Stimulated activated CD8-positive, alpha-beta memory T cell treated with anti-CD3 and anti-CD28 coated beads, Interleukin-12 subunit alpha, Interleukin-12 subunit beta, amount 100 ng/mL, for 1 hour (primary cell): Measurements from ENCODE around the gene SSBP4.

Source experiments
- DNase-seq: peaks from one replicate; pipeline ENCODE4 v3.0.0-alpha.2; 2020; ENCODE audit warnings: low read depth

SSBP4 gene

GRCh38 chr19:18421371-18421959, 2.3 kb downstream of the SSBP4 start:
- no peak for DNase-seq

DNA sequence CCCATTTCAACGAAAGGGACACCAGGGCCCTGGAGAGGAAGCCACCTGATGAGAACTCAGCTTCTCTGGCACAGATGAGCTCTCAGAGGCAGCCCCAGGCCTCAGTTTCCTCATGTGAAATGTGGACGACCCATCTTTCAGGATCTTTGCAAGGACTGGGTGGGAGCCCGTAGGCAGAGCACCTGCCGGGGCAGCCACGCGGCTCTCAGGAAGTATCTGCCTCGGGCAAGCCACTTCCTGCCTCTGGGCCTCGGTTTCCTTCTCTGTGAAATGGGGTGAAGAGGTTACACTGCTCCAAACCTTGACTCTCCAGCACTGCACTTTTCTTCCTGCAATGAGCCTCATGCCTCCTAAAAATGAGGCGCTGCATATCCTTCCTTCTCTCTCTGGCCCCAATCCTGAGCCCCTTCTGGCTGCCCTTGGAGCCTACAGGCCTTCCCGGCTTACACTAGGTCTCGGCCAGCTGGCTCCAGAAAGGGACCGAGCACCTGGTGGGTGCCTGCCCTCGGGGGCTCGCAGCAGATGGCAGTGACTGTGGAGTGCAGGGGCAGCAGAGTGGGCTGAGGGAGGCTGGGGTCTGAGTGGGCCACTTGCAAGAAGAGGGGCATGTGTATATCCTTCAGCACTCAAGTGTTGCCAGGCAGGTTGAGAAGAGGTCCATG, 3.5 kb downstream of the SSBP4 start:
- no peak for DNase-seq

- DNase-seq = no peak
Measured at GRCh38 chr19:18423258-18424020, 4.2 kb downstream of the SSBP4 start.

- DNase-seq = no peak
Measured at GRCh38 chr19:18424122-18424889, 5.1 kb downstream of the SSBP4 start.

- DNase-seq = no peak
Measured at GRCh38 chr19:18424890-18425514, 5.8 kb downstream of the SSBP4 start.

DNA sequence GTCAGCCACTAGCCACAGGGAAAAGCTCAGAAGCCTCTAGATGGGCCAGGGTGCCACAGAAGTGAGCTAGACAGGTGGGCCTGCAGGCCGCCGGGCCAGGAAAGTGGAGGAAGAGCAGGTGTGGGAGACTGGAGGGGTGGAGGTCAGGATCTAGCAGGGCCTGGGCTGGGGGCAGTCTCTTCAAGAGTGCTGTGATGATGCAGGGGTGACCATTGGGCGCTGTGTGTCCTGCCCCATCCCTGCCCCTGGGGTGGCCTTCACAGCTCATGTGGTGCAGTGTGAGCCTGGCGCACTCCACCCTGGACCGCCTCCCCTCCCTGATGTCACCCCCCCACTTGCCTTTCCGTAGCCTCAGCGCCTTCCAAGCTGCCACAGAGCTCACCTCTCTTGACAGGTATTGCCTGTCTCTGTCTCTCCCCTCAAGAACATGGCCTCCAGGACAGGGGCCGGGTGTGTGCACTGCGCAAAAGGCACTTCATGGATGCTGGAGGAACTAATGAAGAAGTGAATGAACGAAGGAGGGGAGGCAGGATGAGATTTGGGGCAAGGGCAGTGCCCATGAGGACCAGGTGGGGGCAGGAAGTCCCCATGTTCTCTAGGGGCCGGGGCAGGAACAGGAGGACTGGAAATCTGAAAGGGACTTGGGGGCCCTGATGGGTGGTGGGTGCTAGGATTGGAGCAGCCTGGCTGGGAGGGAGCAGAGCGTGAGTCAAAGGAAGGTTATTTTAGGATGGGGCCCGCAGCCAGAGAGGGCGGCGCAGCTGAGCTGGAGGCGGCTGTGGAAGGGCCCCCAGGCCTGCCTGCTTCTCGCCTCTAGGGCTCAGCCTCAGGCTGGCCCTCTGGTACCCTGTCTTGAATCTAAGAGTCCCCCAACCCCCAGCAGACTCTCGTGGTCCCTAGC, 6.6 kb downstream of the SSBP4 start:
- DNase-seq = no peak

DNA sequence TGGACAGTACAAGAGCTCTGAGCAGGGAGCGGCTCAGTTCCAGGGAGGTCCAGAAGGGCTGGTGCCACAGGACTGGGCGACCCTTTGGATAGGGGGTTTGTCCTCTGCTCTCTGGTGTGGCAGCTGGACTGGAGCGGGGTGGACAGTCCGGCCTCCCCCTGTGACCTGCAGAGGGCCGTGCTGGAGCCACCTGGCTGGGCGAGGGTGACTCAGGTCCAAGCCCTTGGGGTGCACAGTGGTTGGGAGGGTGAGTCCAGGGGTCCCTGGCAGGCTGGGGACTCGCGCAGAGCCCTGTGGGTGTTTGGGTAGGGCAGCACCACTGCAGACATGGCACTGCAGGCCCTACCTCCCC, 7.2 kb downstream of the SSBP4 start:
- DNase-seq = no peak

- DNase-seq = no peak
Measured at GRCh38 chr19:18427080-18427742, 8.0 kb downstream of the SSBP4 start.

- DNase-seq = no peak
Measured at GRCh38 chr19:18427743-18428113, 8.5 kb downstream of the SSBP4 start.

- no peak for DNase-seq
Measured at GRCh38 chr19:18428173-18428786, 9.1 kb downstream of the SSBP4 start.

DNA sequence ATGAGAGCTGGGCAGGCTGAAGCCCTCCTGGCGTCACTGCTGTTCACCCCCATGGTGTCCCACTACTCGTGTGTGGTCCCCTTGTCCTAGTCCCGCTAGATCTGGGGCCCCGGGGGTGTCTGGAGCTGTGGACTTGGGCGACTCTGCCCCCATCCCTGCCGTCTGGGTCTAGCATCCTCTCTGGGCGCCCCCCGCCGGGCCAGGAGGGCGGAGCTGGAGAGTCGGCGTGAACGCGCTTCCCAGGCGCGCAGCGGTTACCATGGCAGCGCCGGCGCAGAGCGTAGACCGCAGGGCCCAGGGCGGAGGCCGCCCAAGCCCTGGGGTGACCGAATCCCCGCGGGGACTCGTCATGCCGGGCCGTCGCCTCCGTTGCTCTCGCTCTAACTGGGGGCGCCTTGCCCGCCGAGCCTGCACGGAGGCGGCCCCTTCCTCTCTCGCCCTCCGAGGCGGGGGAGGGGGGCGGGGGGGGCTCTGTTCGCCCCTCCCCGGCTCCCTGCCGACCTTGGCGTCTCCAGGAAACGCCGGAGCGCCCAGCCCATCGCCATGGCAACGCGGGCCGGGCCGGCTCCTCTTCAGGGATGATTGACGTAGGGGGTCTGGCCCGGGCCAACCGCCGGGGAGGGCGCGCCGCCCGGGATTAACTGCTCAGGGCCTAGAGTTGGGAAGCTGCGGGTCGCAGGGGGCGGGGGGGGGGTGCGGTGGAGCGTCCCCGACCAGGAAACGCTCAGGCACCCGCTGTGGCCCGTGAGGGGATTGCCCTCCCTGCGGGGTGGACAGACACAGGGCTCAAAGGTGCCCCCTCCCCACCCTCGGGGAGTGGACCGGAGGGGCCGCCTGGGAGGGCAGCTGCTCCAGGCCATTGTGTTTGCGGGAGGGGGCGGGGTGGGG, 9.8 kb downstream of the SSBP4 start:
- DNase-seq = peak; percentile 77

DNA sequence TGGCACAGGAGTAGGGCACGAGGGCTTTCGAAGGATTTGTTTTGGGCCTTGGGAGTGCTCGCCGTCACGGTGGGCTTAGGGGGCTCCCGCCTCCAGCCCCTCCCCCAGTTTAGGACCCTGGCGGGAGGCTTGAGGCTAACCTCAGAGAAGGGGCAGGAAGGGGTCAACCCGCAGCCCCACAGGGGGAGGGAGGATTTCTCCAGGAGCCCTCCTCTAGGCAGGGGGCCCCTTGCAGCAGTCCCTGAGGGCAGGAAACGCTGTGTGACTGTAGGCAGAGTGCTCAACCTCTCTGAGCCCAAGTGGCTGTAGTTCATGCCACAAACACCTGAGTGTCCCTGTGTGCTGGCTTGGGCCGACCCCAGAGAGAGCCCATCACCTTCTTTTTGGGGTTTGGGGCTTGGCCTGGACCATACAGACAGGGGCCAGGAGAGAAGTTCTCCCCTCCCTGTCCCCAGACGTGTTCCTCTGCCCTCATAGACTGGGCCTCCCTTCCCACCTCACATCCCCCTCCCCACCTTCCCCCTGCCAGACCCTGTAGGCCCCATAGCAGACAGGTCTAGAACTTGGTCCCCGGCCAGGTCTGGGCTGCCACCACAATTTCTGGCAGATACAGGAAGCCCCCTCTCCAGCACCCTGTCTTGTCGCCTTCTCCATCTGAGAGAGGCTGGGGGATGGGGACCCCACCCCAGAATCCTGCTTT, 10.7 kb downstream of the SSBP4 start:
- DNase-seq = no peak

DNA sequence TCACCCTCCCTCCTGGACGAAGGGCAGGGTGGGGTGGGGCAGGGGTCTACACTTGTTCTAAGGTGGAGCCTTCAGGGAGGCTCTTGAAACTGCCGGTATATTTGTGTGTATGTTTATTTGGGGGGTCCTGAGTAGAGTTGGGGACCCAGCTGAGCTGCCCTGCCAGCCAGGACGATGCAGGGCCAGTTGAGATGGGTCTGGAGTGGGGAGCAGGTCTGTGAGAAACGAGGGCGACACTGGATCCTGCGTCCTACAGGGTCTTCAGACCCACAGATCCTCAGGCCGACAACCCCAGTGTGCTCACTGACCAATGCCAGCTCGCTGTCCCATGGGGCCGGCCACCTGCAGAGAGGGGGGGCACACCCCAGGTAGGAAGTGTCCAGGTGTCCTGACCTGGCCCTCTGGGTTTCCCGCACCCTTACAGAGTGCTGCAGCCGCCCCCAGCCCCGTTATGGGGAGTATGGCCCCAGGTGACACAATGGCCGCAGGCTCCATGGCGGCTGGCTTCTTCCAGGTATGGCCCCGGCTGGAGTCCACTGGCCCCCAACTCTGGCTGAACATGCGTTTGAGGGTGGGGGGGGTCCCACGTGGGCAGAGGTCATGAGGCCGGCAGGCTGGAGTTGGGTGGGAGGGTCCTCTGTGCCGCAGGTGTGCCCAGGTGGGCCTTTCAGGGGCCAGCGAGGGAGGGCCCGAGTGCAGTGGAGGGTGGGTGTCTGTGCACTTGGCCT, 11.4 kb downstream of the SSBP4 start:
- no peak for DNase-seq

DNA sequence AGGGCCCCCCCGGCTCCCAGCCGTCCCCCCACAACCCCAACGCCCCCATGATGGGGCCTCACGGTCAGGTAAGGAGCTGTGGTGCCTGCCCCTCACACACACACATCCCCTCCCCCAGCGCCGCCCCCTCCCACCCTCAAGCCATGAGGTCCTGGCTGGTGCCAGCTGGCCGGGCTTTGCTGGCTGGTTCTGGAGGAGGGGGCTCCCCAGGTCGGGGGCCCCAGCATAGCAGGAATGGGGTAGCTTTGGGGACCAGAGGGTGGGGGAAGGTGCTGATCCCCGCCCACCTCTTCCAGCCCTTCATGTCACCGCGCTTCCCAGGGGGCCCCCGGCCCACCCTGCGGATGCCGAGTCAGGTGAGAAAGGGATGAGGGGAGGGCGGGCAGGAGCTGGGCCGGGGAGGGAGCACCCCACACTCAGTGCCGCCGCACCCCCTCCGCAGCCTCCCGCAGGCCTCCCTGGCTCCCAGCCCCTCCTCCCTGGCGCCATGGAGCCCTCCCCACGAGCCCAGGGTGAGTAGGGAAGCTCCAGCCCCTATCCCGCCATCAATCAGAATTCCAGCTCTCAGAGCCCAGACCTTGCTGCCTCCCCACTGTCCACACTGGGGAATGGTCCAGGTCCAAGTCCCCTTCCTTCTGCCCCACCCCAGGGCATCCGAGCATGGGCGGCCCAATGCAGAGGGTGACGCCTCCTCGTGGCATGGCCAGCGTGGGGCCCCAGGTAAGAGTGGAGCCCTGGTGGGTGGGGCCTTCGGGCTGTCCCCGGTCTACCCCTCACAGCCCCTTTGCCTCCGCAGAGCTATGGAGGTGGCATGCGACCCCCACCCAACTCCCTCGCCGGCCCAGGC, 12.4 kb downstream of the SSBP4 start:
- DNase-seq = no peak

- DNase-seq = no peak
Measured at GRCh38 chr19:18432275-18433014, 13.2 kb downstream of the SSBP4 start.

DNA sequence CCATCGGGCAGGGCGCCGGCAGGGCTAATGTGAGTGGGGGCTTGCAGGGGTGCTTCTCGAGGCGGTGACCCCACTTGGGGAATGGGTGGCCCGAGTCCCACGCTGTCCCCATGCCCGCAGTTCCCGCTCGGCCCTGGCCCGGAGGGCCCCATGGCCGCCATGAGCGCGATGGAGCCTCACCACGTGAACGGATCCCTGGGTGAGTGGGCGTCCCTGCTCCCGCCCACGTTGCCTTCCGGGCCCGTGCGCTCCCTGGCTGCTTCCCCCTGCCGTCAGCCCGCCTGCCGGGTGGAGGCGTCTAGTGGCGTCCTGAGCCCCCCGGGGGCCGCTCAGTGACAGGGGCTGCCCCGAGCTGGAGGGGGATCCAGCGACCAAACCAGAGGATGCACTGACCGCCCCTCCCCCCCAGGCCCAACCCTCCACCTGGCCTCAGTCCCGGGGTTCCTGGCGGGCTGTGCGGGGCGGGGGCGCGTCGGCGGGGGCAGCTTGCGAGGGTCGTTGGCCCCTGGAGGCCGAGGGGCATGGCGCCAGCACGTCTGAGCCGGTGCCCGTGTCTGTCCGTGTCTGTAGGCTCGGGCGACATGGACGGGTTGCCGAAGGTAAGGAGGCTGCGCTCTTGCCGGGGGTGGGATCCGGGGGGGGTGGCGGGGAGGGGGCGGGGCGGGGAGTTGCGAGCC, 14.0 kb downstream of the SSBP4 start:
- DNase-seq = peak; percentile 37
